Fibroblast of lung (primary cell): ENCODE data around the gene TLL2. TPM values are rescaled to one million over a fixed set of nuclear protein-coding genes. Genes with fewer than 3 reads are reported as not detected.

Experiments used
- DNase-seq, 2 donors: peaks; one replicate each; pipeline versions ENCODE4 v3.0.0 to v3.0.0-alpha.2; 2010; ENCODE audit warnings: low read depth in 2 of 2
- H2AFZ ChIP-seq: 2 replicates; pipeline ENCODE4 v1.5.1; 2012; ENCODE audit warnings: low read length, control low read depth, inconsistent platforms
- H3K27ac ChIP-seq: 2 replicates; pipeline ENCODE4 v1.5.1; 2011; ENCODE audit warnings: low read length, control low read depth; ENCODE audit not compliant: insufficient read depth
- H3K27me3 ChIP-seq: 2 replicates; pipeline ENCODE4 v1.5.1; 2011; ENCODE audit warnings: mild to moderate bottlenecking, low read length; ENCODE audit not compliant: control insufficient read depth, insufficient read depth
- H3K36me3 ChIP-seq: 2 replicates; pipeline ENCODE4 v1.5.1; 2011; ENCODE audit warnings: low read length; ENCODE audit not compliant: control insufficient read depth, insufficient read depth
- H3K4me1 ChIP-seq: 2 replicates; pipeline ENCODE4 v1.5.1; 2011; ENCODE audit warnings: low read length; ENCODE audit not compliant: control insufficient read depth, insufficient read depth; ENCODE audit errors: extremely low read depth
- H3K4me2 ChIP-seq: 2 replicates; pipeline ENCODE4 v1.5.1; 2011; ENCODE audit warnings: low read length, control low read depth; ENCODE audit not compliant: insufficient read depth; ENCODE audit errors: extremely low read depth
- H3K4me3 ChIP-seq, 4 experiments: fragments of 200-600 bp in 1 of 4; sonication (generic) in 1 of 4; replicated peaks in 1 of 4; 2 replicates each; pipeline ENCODE4 v1.5.1; 2011 to 2016; ENCODE audit warnings: low read length in 4 of 4, low read depth in 3 of 4, mild to moderate bottlenecking in 3 of 4, control low read depth in 2 of 4, inconsistent platforms in 1 of 4, mixed read lengths in 1 of 4; ENCODE audit not compliant: insufficient read depth in 1 of 4; ENCODE audit errors: control extremely low read depth in 1 of 4
- H3K79me2 ChIP-seq: 2 replicates; pipeline ENCODE4 v1.5.1; 2012; ENCODE audit warnings: mild to moderate bottlenecking, low read length, inconsistent platforms; ENCODE audit not compliant: control insufficient read depth, insufficient read depth
- H3K9ac ChIP-seq: 2 replicates; pipeline ENCODE4 v1.5.1; 2011; ENCODE audit warnings: mild to moderate bottlenecking, low read length, control low read depth; ENCODE audit not compliant: insufficient read depth
- H3K9me3 ChIP-seq: 2 replicates; pipeline ENCODE4 v1.5.1; 2012; ENCODE audit warnings: low read depth, low read length; ENCODE audit not compliant: control insufficient read depth, insufficient read depth
- H4K20me1 ChIP-seq: 2 replicates; pipeline ENCODE4 v1.5.1; 2011; ENCODE audit warnings: low read length; ENCODE audit not compliant: control insufficient read depth, insufficient read depth; ENCODE audit errors: extremely low read depth
- CTCF ChIP-seq, 2 donors: IDR thresholded peaks in 1 of 2; conservative IDR thresholded peaks in 1 of 2; 1 replicate in 1 of 2; 2 replicates in 1 of 2; pipeline ENCODE4 v1.5.1; 2011 to 2012; ENCODE audit warnings: low read length in 2 of 2, control low read depth in 1 of 2, inconsistent platforms in 1 of 2, low read depth in 1 of 2, mild to moderate bottlenecking in 1 of 2
- EZH2 ChIP-seq: IDR thresholded peaks from 2 replicates; pipeline ENCODE4 v1.5.1; 2012; ENCODE audit warnings: low read length, control low read depth, mild to moderate bottlenecking; ENCODE audit errors: missing control alignments
- polyA plus RNA-seq, 2 donors: library from polyadenylated mRNA; depleted of rRNA in 1 of 2; stranded (reverse) in 1 of 2; unstranded in 1 of 2; fragments of >200 nt; gene quantifications; 2 replicates each; pipeline ENCODE4 v1.2.1, GENCODE V29; 2011 to 2012; ENCODE audit warnings: missing spikeins in 1 of 2
- total RNA-seq: library from RNA; depleted of rRNA; stranded (reverse); fragments of >200 nt; gene quantifications from 2 replicates; pipeline ENCODE4 v1.2.1, GENCODE V29; 2014

TLL2 gene
- total and polyA plus RNA-seq, 2 donors (not counting 1 experiment from before 2014, with no cell fraction given): 0.05 to 0.17 TPM

GRCh38 chr10:96419351-96419750, 94.4 kb downstream of the TLL2 start:
- no peak overlapping the region for H3K4me3 ChIP-seq
- no peaks in the 10 kb centered on the region for H4K20me1 ChIP-seq
- H3K4me1 ChIP-seq: no peaks in the 10 kb centered on the region
- H3K79me2 ChIP-seq: no peaks in the 10 kb centered on the region
- no peak for TF ChIP-seq CTCF (conservative IDR thresholded peaks at IDR 0.05 in 1 of 2, IDR thresholded peaks at IDR 0.05 in 1 of 2; ENCODE audit: low read depth in 1 of 2, low read length in 2 of 2)
- no peak for TF ChIP-seq EZH2
- no peaks in the 10 kb centered on the region for H3K9me3 ChIP-seq
- no peak overlapping the region for H3K27ac ChIP-seq
- H3K9ac ChIP-seq: no peak overlapping the region
- no peak for DNase-seq
- H3K36me3 ChIP-seq: no peaks in the 10 kb centered on the region
- no peak overlapping the region for H2AFZ ChIP-seq
- no peak overlapping the region for H3K4me2 ChIP-seq
- H3K27me3 ChIP-seq: no peaks in the 10 kb centered on the region

GRCh38 chr10:96418582-96418981, 95.1 kb downstream of the TLL2 start:
- TF ChIP-seq EZH2 (no peak), CTCF (conservative IDR thresholded peaks at IDR 0.05 in 1 of 2, IDR thresholded peaks at IDR 0.05 in 1 of 2; ENCODE audit: low read depth in 1 of 2, low read length in 2 of 2) (no peak)
- H3K9ac ChIP-seq: no peak overlapping the region
- no peaks in the 10 kb centered on the region for H3K79me2 ChIP-seq
- H3K4me3 ChIP-seq: no peak overlapping the region
- no peaks in the 10 kb centered on the region for H3K36me3 ChIP-seq
- H3K9me3 ChIP-seq: no peaks in the 10 kb centered on the region
- DNase-seq: no peak
- H4K20me1 ChIP-seq: no peaks in the 10 kb centered on the region
- H3K27me3 ChIP-seq: no peaks in the 10 kb centered on the region
- H3K27ac ChIP-seq: no peak overlapping the region
- no peak overlapping the region for H3K4me2 ChIP-seq
- no peak overlapping the region for H2AFZ ChIP-seq
- H3K4me1 ChIP-seq: no peaks in the 10 kb centered on the region

GRCh38 chr10:96417441-96417840, 96.3 kb downstream of the TLL2 start:
- H4K20me1 ChIP-seq: no peaks in the 10 kb centered on the region
- H3K9me3 ChIP-seq: no peaks in the 10 kb centered on the region
- H3K4me1 ChIP-seq: no peaks in the 10 kb centered on the region
- no peaks in the 10 kb centered on the region for H3K36me3 ChIP-seq
- no peak for TF ChIP-seq EZH2
- TF ChIP-seq CTCF (conservative IDR thresholded peaks at IDR 0.05 in 1 of 2, IDR thresholded peaks at IDR 0.05 in 1 of 2; ENCODE audit: low read depth in 1 of 2, low read length in 2 of 2): no peak
- H3K27me3 ChIP-seq: no peaks in the 10 kb centered on the region
- H3K27ac ChIP-seq: no peak overlapping the region
- peak in 1 of 2 donors; percentile 32 for DNase-seq
- no peak overlapping the region for H3K4me3 ChIP-seq
- H3K79me2 ChIP-seq: no peaks in the 10 kb centered on the region
- H3K4me2 ChIP-seq: no peak overlapping the region
- no peak overlapping the region for H2AFZ ChIP-seq
- no peak overlapping the region for H3K9ac ChIP-seq
